AG09309 (cell line): ENCODE data around the gene SNRPA1.
"Not testable (repeated sequence)": the region's sequence is repeated elsewhere in the genome, so short reads cannot be mapped to it uniquely, and the experiment has no call there.

Source experiments
- DNase-seq: peaks from one replicate; pipeline ENCODE4 v3.0.0-alpha.2; 2010; ENCODE audit warnings: low read depth
- H3K4me3 ChIP-seq: 2 replicates; pipeline ENCODE4 v1.5.1; 2011; ENCODE audit warnings: mild to moderate bottlenecking, low read depth, low read length, moderate library complexity; ENCODE audit not compliant: control insufficient read depth
- CTCF ChIP-seq: IDR thresholded peaks from 2 replicates; pipeline ENCODE4 v1.5.1; 2011; ENCODE audit warnings: mild to moderate bottlenecking, low read depth, low read length, inconsistent platforms; ENCODE audit not compliant: insufficient read depth, control insufficient read depth; ENCODE audit errors: missing control alignments

Gene SNRPA1

DNA sequence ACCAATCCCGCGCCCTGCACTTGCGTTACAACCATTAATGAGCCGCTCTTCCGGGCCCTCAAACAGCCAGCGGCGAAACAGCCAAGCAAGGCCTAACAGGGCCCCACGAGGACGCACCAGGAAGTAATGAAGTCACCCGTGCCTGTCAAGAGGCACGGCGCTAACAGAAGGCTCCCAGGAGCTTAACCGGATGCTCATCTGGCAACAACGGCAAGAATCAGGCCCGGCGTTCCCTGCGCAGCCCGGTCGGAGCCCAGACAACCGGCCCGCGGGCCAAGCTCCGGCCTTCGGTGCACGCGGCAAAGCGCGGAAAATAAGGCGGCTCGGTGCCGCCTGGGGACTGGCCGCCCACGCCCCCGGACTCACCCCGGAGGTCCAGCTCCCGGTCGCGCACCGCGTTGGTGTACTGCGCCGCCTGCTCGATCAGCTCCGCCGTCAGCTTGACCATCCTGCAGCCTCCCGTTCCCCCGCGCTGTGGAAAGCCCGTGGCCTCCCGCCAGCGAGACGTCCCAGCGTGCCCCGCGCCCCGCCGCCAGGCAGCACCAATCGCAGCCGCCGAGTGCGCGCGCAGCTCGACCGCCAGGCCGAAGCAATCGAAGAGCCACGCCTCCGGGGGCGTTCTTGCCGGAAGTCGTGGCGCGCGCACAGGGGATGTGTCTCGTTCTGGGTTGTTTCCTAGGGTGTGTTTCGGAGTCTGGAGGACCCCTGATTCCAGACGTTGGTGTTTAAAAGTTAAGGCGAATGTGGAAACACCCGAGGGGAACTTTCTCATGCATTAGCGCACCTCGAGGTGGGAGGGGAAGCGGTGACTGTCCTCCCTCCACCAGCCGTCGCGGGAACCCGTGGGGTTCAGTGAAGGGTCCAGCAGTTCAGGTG is at the start of gene SNRPA1:
Gene SNRPA1 (minus strand): TSS at position 518 of the 876 bp plus-strand sequence. CDS start 70 bp downstream, at position 448.
- TF ChIP-seq CTCF: no peak
- DNase-seq: peak; percentile 67
- peak within 1 kb of the TSS; percentile 95 for H3K4me3 ChIP-seq

DNA sequence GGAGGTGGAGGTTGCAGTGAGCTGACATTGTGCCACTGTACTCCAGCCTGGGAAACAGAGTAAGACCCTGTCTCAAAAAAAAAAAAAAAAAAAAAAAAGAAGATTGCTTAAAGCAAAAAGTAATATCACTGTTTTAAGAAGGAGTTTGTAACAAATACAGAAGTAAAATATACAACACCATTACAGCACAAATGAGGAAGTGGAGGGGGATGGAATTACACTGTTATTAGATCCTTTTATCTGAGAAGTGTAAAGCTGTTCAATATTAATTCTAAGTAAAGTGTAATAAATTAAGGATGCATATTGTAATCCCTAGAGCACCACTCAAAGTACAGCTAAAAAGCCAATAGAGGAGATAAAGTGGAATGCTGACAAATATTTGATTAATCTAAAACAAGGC is 47.0 kb upstream of the SNRPA1 start:
- TF ChIP-seq CTCF: no peak
- DNase-seq: no peak

GRCh38 chr15:101338502-101339057 is 43.5 kb upstream of the SNRPA1 start:
- no peak for DNase-seq
- H3K4me3 ChIP-seq: no peak overlapping the region
- no peak for TF ChIP-seq CTCF

More for the DNA sequence above, 47.0 kb upstream of the SNRPA1 start:
- H3K4me3 ChIP-seq: no peak overlapping the region

GRCh38 chr15:101337976-101338375 is 42.9 kb upstream of the SNRPA1 start:
- no peak for DNase-seq
- H3K4me3 ChIP-seq: no peak overlapping the region
- TF ChIP-seq CTCF: no peak

- DNase-seq, H3K4me3 ChIP-seq: not testable (repeated sequence)
Observed at GRCh38 chr15:101333907-101334789, 39.1 kb upstream of the SNRPA1 start.

DNA sequence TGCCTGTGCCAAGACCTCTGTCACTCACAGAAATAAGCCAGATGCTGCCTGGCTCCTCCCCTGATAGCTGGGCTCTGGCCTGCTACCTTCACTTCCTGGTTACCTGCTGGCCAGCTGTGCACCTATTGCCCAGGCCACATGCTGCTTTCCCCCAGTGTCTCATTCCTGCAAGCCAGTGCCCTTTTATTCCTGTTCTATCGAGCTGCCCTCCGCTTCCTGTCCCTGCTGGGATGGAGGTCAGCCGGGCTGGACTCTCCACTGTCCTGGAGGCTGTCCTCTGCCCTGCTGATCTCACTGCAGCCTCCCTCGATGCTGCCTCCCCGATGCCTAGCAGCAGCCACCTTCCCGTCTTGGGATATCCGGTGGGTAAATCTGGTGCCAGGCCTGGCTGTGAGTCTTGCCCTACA is 37.0 kb upstream of the SNRPA1 start:
- H3K4me3 ChIP-seq: no peak overlapping the region
- DNase-seq: no peak
- no peak for TF ChIP-seq CTCF
